Measurements from ENCODE around the gene CDYL2.

Gene CDYL2

GRCh38 chr16:80616362-80616761 is 188.0 kb downstream of the CDYL2 start:
- Mint-ChIP-seq H3K27ac (no peak overlapping the region), H3K9me3 (peaks cover 15% of the 10 kb centered on the region), H3K27me3 (ENCODE audit: low read depth) (no peaks in the 10 kb centered on the region), H3K4me3 (no peak overlapping the region), H3K36me3 (ENCODE audit: low read depth) (peaks cover 65% of the 10 kb centered on the region), H3K4me1 (ENCODE audit: low read depth) (peaks cover 18% of the 10 kb centered on the region)

GRCh38 chr16:80615735-80616134 is 188.7 kb downstream of the CDYL2 start:
- no peak overlapping the region for H3K27ac Mint-ChIP-seq
- H3K9me3 Mint-ChIP-seq: peaks cover 15% of the 10 kb centered on the region
- no peaks in the 10 kb centered on the region for H3K27me3 Mint-ChIP-seq (ENCODE audit: low read depth)
- peaks cover 63% of the 10 kb centered on the region for H3K36me3 Mint-ChIP-seq (ENCODE audit: low read depth)
- H3K4me3 Mint-ChIP-seq: no peak overlapping the region
- peaks cover 18% of the 10 kb centered on the region for H3K4me1 Mint-ChIP-seq (ENCODE audit: low read depth)

- Mint-ChIP-seq H3K4me1 (ENCODE audit: low read depth) (peaks cover 18% of the 10 kb centered on the region), H3K4me3 (no peak overlapping the region), H3K27ac (no peak overlapping the region), H3K27me3 (ENCODE audit: low read depth) (no peaks in the 10 kb centered on the region), H3K36me3 (ENCODE audit: low read depth) (peaks cover 62% of the 10 kb centered on the region), H3K9me3 (peaks cover 15% of the 10 kb centered on the region)
Measured at GRCh38 chr16:80614908-80615671, 189.3 kb downstream of the CDYL2 start.

GRCh38 chr16:80612461-80613017 is 191.9 kb downstream of the CDYL2 start:
- no peak overlapping the region for H3K27ac Mint-ChIP-seq

GRCh38 chr16:80611930-80612327 is 192.5 kb downstream of the CDYL2 start:
- Mint-ChIP-seq H3K4me3 (no peak overlapping the region), H3K27ac (no peak overlapping the region), H3K36me3 (ENCODE audit: low read depth) (peaks cover 72% of the 10 kb centered on the region), H3K9me3 (peaks cover 17% of the 10 kb centered on the region), H3K4me1 (ENCODE audit: low read depth) (peaks cover 20% of the 10 kb centered on the region), H3K27me3 (ENCODE audit: low read depth) (no peaks in the 10 kb centered on the region)

More at GRCh38 chr16:80612461-80613017, 191.9 kb downstream of the CDYL2 start:
- Mint-ChIP-seq H3K36me3 (ENCODE audit: low read depth) (peaks cover 71% of the 10 kb centered on the region), H3K27me3 (ENCODE audit: low read depth) (no peaks in the 10 kb centered on the region), H3K9me3 (peaks cover 15% of the 10 kb centered on the region), H3K4me3 (no peak overlapping the region), H3K4me1 (ENCODE audit: low read depth) (peaks cover 17% of the 10 kb centered on the region)

- H3K4me1 Mint-ChIP-seq (ENCODE audit: low read depth): peaks cover 24% of the 10 kb centered on the region
- no peaks in the 10 kb centered on the region for H3K27me3 Mint-ChIP-seq (ENCODE audit: low read depth)
- H3K36me3 Mint-ChIP-seq (ENCODE audit: low read depth): peaks cover 72% of the 10 kb centered on the region
- no peak overlapping the region for H3K27ac Mint-ChIP-seq
- no peak overlapping the region for H3K4me3 Mint-ChIP-seq
- H3K9me3 Mint-ChIP-seq: peaks cover 22% of the 10 kb centered on the region
Measured at GRCh38 chr16:80611171-80611929, 193.0 kb downstream of the CDYL2 start.

- no peaks in the 10 kb centered on the region for H3K27me3 Mint-ChIP-seq (ENCODE audit: low read depth)
- peaks cover 25% of the 10 kb centered on the region for H3K4me1 Mint-ChIP-seq (ENCODE audit: low read depth)
- peaks cover 71% of the 10 kb centered on the region for H3K36me3 Mint-ChIP-seq (ENCODE audit: low read depth)
- H3K27ac Mint-ChIP-seq: no peak overlapping the region
- no peak overlapping the region for H3K4me3 Mint-ChIP-seq
- H3K9me3 Mint-ChIP-seq: peaks cover 21% of the 10 kb centered on the region
Measured at GRCh38 chr16:80610481-80611156, 193.8 kb downstream of the CDYL2 start.

GRCh38 chr16:80608946-80609345 is 195.5 kb downstream of the CDYL2 start:
- Mint-ChIP-seq H3K4me3 (no peak overlapping the region), H3K27me3 (ENCODE audit: low read depth) (no peaks in the 10 kb centered on the region), H3K9me3 (peaks cover 8% of the 10 kb centered on the region), H3K36me3 (ENCODE audit: low read depth) (peaks cover 67% of the 10 kb centered on the region), H3K27ac (peak overlapping the region; percentile 67), H3K4me1 (ENCODE audit: low read depth) (peaks cover 20% of the 10 kb centered on the region)

- Mint-ChIP-seq H3K4me1 (ENCODE audit: low read depth) (peaks cover 19% of the 10 kb centered on the region), H3K4me3 (no peak overlapping the region), H3K36me3 (ENCODE audit: low read depth) (peaks cover 64% of the 10 kb centered on the region), H3K27ac (no peak overlapping the region), H3K9me3 (peaks cover 8% of the 10 kb centered on the region), H3K27me3 (ENCODE audit: low read depth) (no peaks in the 10 kb centered on the region)
Measured at GRCh38 chr16:80607204-80607603, 197.2 kb downstream of the CDYL2 start.

- Mint-ChIP-seq H3K4me3 (no peak overlapping the region), H3K36me3 (ENCODE audit: low read depth) (peaks cover 66% of the 10 kb centered on the region), H3K27me3 (ENCODE audit: low read depth) (no peaks in the 10 kb centered on the region), H3K9me3 (peaks cover 8% of the 10 kb centered on the region), H3K4me1 (ENCODE audit: low read depth) (peaks cover 22% of the 10 kb centered on the region), H3K27ac (peak overlapping the region; percentile 32)
Measured at GRCh38 chr16:80606221-80606766, 198.1 kb downstream of the CDYL2 start.

- Mint-ChIP-seq H3K4me1 (ENCODE audit: low read depth) (peaks cover 21% of the 10 kb centered on the region), H3K27ac (no peak overlapping the region), H3K27me3 (ENCODE audit: low read depth) (no peaks in the 10 kb centered on the region), H3K4me3 (no peak overlapping the region), H3K36me3 (ENCODE audit: low read depth) (peaks cover 65% of the 10 kb centered on the region), H3K9me3 (peaks cover 8% of the 10 kb centered on the region)
Measured at GRCh38 chr16:80604600-80605355, 199.6 kb downstream of the CDYL2 start.

- Mint-ChIP-seq H3K4me3 (no peak overlapping the region), H3K27me3 (ENCODE audit: low read depth) (no peaks in the 10 kb centered on the region), H3K4me1 (ENCODE audit: low read depth) (peaks cover 19% of the 10 kb centered on the region), H3K27ac (no peak overlapping the region), H3K36me3 (ENCODE audit: low read depth) (peaks cover 63% of the 10 kb centered on the region), H3K9me3 (peaks cover 8% of the 10 kb centered on the region)
Measured at GRCh38 chr16:80602894-80603293, 201.5 kb downstream of the CDYL2 start.

- Mint-ChIP-seq H3K27me3 (ENCODE audit: low read depth) (no peaks in the 10 kb centered on the region), H3K4me3 (no peak overlapping the region), H3K4me1 (ENCODE audit: low read depth) (peaks cover 9% of the 10 kb centered on the region), H3K36me3 (ENCODE audit: low read depth) (peaks cover 62% of the 10 kb centered on the region), H3K27ac (no peak overlapping the region), H3K9me3 (peaks cover 9% of the 10 kb centered on the region)
Measured at GRCh38 chr16:80601182-80601581, 203.2 kb downstream of the CDYL2 start.

All from T-helper 1 cell treated with Interleukin-12 subunit alpha and Interleukin-12 subunit beta and Interleukin-4 antibody, amounts not matched to agents 30 μg/mL and 1 μg/mL, for 36 hours (primary cell).